Neural cell (in vitro differentiated cells): ENCODE results near the gene SLC8A1.

Experiments
- CTCF ChIP-seq: fragments of 450-650 bp; IDR thresholded peaks from 2 replicates; pipeline ENCODE4 v1.5.1; 2014; ENCODE audit warnings: antibody characterized with exemption, mild to moderate bottlenecking, moderate library complexity; ENCODE audit not compliant: poor library complexity, severe bottlenecking
- EP300 ChIP-seq: fragments of 450-650 bp; conservative IDR thresholded peaks from 2 replicates; pipeline ENCODE4 v1.6.1; 2014; ENCODE audit warnings: antibody characterized with exemption, mild to moderate bottlenecking, moderate library complexity; ENCODE audit not compliant: poor library complexity, severe bottlenecking
- EZH2 ChIP-seq: fragments of 200-600, 300-800 bp; shearing (Covaris generic), sonication (generic); IDR thresholded peaks from 2 replicates; pipeline ENCODE4 v1.6.1; 2014; ENCODE audit warnings: antibody characterized with exemption, low read length, borderline replicate concordance, mild to moderate bottlenecking; ENCODE audit not compliant: insufficient read depth, poor library complexity, severe bottlenecking
- MXI1 ChIP-seq: fragments of 450-650 bp; conservative IDR thresholded peaks from 2 replicates; pipeline ENCODE4 v1.6.1; 2014; ENCODE audit warnings: antibody characterized with exemption, mild to moderate bottlenecking; ENCODE audit not compliant: poor library complexity, severe bottlenecking
- POLR2AphosphoS5 ChIP-seq: IDR thresholded peaks from 2 replicates; pipeline ENCODE4 v1.6.1; 2012
- RAD21 ChIP-seq: fragments of 450-650 bp; conservative IDR thresholded peaks from 2 replicates; pipeline ENCODE4 v1.6.1; 2014; ENCODE audit warnings: antibody characterized with exemption, mild to moderate bottlenecking, moderate library complexity
- REST ChIP-seq: IDR thresholded peaks from 2 replicates; pipeline ENCODE4 v1.6.1; 2012; ENCODE audit warnings: borderline replicate concordance

GRCh38 chr2:40369267-40370006, 82.5 kb downstream of the SLC8A1 start:
- TF ChIP-seq EZH2 = no peak
- TF ChIP-seq CTCF = no peak
- TF ChIP-seq RAD21 = no peak
- TF ChIP-seq POLR2AphosphoS5 = no peak
- no peak for TF ChIP-seq REST
- no peak for TF ChIP-seq EP300
- TF ChIP-seq MXI1 = no peak
